ENCODE measurements around the gene MRPL58.
"Not testable (repeated sequence)": the region's sequence is repeated elsewhere in the genome, so short reads cannot be mapped to it uniquely, and the experiment has no call there.

MRPL58 gene

DNA sequence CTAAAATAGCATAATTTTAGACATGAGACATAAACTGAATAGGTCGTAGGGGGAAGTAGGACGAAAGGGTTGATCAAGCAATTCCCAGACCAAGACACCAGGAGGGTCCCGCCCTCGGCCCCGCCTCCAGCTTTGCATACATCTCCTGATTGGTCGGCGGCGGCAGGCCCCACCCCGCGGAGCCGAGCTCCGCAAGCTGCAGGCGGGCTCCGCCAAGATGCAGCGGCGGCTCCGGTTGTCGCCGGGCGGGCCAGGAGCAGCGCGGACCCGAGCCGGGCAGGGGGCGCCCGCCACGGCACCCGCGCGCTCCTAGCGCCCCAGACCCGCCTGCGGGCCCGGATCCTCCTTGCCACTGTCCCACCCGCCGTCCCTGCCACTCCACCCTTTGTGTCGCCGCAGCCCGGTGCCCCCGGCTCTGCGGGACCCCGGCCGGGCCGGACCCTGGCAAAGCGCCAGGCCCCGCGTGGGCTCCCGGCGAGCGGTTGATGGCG lies 25.0 kb upstream of the MRPL58 start, which contains the start of gene CDR2L:
Gene CDR2L, plus strand, starts transcription at position 215 of the 491 bp plus-strand sequence. CDS start 412 bp downstream, outside the sequence.
- DNase-seq (ENCODE audit: low read depth) = peak; percentile 86

DNA sequence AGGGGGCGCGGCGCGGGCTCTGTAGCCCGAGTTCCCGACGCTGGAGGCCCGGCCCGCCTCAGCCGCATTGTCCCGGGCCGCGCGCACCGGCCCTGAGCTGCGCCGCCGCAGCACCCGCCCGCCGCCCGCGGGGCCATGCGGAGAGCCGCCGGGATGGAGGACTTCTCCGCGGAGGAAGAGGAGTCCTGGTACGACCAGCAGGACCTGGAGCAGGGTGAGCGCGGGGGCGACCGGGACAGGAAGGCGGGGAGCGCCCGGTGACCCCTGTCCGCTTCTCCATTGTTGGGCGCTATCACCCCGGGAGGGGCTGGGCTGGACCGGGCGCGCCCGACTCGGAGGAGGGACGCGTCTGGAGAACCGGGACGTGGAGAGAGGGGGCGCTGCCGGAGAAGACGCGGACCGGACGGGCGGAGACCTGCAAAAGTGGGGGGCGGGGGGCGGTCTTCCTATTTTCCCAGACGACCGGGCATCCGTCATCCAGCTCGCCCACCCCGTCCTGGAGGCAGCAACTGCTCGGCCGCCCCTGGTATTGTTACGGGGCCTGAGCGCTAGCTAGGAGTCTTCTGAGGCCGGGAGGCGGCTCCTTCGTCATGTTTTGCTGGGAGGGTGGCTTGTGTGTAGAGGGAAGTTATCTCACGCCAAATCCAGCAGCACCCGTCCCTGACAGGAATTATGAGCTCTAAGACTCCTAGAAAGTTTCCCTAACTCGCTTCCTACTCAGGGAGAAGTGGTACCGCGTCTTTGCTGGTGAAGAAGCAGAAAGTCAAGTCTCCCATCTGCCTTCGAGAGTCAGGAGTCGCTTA lies 24.4 kb upstream of the MRPL58 start:
- peak; percentile 59 for DNase-seq (ENCODE audit: low read depth)

DNA sequence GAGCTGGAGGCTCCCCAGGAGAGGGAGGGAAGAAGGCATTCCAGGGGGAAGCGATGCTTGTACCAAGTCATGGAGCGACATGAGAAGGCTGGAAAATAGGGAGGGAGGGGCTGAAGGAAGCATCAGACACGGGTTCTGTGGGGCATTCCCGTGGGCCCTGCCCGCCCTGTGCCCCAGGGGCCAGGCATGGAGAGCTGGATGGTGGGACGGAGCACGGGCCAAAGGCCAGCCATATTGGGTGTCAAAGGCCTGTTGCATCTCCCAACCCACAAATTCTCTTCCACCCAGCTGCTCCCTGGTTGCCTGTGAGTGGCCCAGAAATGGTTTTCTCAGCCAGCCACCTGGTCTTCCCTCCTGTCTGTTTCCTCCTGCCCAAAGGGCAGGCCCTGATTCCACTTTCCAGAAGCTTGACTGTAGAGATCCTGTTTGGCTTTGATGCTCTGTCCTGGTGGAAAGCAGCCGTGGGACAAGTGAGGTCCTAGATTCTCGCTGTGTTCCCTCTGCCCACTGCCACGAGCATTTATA lies 21.8 kb upstream of the MRPL58 start:
- no peak for DNase-seq (ENCODE audit: low read depth)

DNA sequence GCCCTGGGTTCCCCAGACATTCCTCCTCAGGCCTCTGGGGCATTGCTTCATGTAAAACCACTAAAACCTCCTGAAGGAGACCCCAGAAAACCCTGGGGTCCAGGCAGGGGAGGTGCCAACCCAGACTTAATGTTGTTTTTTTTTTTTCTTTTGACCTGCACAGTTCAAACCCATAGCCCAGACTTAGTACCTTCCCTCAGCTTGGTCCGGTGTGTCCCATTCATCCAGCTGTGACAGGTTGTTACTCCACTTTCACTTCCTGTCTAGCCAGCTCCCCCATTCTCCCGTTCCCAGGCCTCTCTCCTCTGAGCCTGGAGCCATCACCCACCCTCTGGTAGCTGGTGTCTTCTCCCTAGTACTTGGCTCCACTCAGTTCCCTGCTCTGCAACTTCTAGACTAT lies 20.2 kb upstream of the MRPL58 start:
- peak; percentile 68 for DNase-seq (ENCODE audit: low read depth)

DNA sequence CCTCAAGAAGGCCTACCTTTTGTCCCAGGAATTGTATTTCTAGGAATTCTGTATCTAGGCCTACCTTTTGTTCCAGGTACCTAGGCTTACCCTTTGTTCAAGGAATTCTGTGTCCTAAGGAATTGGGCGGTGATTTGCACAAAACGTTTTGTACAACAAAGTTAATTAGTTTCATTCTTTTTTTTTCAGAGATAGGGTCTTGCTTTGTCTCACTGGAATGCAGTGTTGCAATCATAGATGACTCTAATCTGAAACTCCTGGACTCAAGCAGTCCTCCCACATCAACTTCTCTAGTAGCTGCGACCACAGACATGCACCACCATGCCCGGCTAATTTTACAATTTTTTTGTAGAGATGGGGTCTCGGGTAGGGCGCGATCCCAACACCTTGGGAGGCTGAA lies 18.0 kb upstream of the MRPL58 start:
- peak; percentile 95 for DNase-seq (ENCODE audit: low read depth)

DNA sequence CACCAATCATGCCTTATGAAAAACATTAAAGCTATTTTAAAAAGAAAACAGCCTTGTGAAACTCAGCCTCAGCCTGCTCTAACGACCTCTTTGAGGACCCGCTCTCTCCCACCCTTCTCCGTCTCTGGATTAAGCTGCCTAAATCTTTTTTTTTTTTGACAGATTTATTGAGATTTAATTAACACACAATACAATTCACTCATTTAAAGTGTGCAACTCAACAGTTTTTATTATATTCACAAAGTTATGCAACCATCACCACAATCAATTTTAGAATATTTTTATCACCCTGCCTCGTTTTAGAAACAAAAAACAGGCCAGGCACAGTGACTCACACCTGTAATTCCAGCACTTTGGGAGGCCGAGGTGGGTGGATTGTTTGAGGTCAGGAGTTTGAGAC lies 16.6 kb upstream of the MRPL58 start:
- peak; percentile 44 for DNase-seq (ENCODE audit: low read depth)

DNA sequence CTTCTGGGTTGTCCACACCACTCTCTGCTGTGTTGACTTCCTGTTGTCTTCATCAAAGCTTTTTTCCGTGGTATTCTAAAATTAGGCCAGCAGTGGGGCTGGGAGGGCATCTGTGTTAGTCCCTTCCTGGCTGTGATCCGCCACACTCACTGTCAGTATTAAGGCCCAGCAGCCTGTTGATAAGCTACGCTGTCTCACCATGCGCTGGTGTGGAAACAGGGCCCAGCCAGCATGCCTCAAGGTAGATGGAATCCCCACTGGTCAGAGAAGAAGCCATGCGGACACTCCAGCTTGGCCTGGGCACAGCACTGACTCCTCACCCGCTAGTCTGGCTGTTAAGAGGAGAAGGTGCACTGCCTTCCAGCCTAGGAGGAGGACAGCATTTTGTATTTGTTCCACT lies 13.7 kb upstream of the MRPL58 start:
- DNase-seq (ENCODE audit: low read depth) = peak; percentile 57

DNA sequence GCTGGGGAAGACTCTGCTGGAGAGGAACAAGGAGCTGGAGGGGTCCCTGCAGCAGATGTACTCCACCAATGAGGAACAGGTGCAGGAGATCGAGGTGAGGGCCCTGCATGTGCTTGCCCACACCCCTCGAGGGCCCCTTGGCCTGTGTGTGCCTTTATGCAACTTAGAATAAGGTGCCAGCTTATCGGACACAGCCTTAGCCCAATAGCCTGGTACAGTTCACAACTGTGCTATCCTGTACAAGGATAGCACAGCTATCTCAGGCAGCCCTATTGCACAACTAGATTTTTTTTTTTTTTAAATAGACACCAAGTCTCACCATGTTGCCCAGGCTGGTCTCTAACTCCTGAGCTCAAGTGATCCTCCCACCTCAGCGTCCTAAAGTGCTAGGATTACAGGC lies 12.9 kb upstream of the MRPL58 start:
- peak; percentile 35 for DNase-seq (ENCODE audit: low read depth)

DNA sequence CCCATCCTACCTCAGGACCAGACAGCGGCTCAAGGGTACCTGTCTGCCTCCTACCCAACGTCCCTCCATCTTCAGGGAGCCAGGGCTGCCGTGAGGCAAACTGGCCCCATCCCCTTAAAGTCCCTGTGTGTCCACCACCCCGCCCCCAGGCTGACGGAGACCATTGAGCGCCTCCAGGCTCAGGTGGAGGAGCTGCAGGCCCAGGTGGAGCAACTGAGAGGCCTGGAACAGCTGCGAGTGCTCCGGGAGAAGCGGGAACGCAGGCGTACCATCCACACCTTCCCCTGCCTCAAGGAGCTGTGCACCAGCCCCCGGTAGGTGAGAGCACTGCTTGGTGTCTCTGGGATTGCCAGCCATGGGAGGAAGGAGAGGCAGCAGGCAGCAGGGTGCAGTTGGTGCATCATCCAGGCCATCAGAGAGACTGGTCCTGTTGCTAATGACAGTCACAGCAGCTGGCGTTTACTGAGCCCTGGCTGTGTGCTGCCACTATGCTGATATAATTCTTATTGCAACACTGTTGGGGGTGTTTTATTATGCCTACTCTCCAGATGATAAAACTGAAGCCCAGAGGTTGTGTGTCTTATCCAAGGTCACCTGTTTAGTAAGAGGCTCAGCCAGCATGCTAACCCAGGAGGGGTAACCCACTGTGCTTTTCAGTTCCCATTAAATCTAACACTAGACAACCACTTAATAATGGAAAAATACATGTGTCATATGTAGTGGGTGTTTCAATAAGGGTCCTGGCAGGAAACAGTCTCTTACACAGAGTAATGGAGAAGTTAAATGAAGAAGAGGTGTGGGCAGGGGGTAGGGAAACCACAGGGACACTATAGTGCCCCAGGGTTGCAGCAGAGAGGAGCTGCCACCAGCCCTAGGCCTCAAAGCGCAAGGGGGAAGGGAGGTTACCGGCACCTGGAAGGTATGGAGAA lies 10.3 kb upstream of the MRPL58 start:
- DNase-seq (ENCODE audit: low read depth) = no peak

DNA sequence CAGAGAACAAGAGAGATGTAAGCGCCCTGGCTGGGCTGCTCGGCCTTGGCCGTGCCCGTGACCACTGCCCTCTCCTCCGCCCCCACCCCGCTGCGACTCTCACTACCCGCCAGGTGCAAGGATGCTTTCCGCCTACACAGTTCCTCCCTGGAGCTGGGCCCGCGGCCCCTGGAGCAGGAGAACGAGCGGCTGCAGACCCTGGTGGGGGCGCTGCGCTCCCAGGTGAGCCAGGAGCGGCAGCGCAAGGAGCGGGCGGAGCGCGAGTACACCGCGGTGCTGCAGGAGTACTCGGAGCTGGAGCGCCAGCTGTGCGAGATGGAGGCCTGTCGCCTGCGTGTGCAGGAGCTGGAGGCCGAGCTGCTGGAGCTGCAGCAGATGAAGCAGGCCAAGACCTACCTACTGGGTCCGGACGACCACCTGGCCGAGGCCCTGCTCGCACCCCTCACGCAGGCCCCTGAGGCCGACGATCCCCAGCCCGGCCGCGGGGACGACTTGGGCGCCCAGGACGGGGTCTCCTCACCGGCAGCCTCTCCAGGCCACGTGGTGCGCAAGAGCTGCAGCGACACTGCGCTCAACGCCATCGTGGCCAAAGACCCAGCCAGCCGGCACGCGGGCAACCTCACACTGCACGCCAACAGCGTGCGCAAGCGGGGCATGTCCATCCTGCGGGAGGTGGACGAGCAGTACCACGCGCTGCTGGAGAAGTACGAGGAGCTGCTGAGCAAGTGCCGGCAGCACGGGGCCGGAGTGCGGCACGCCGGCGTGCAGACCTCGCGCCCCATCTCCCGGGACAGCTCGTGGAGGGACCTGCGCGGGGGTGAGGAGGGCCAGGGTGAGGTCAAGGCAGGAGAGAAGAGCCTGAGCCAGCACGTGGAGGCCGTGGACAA lies 9.2 kb upstream of the MRPL58 start:
- DNase-seq (ENCODE audit: low read depth) = no peak

DNA sequence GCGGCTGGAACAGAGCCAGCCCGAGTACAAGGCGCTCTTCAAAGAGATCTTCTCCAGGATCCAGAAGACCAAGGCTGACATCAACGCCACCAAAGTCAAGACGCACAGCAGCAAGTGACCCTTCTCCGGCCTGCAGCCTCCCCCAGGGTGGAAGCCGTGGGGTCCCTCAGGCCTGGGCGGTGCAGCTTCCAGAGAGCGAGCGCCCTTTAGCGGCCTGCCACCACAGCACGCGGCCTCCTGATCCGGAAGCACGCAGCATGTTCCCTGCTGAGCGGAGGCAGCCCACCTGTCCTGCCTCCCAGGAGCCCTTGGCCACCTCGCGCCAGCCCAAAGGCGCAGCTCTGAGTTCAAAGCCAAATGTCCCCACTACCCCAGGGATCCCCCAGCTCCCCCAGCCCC lies 8.5 kb upstream of the MRPL58 start:
- DNase-seq (ENCODE audit: low read depth) = no peak

DNA sequence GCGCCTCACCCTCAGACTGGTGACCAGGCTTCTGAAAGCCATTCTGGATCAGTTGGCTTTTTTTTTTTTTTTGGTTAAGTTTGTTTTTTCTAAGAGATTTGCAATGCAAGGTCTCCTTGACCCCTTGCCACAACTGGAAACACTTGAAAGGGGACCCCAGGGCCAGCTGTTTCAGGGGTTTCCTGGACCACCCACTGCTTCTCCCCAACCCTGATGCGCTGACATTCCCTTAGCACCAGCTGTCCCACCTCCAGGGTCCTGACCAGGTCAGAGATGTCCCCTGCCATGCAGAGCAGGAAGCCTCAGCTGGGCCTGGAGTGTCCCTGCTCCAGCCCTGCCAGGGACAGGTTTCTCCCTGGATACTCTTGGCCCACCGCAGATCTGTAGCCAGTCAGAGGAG lies 8.1 kb upstream of the MRPL58 start:
- no peak for DNase-seq (ENCODE audit: low read depth)

DNA sequence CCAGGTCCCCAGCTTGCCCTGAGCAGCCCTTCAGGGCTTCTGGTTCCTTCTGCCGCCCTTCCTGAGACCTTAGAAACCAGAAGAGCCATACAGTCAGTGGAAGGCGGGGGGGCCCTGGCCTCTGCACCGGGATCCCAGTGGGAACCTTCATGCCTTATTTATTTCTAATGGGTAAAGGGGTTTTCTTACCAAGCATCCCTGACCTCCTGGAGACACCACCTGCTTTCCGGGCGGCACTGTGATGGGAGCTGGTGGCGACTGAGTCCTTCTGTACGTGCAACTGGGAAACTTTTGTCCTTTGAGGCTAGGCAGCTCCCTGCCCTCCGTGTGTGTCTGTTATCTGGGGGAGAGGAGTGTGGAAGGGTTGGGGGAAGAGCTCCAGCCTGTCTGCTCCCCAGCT lies 7.2 kb upstream of the MRPL58 start:
- DNase-seq (ENCODE audit: low read depth) = no peak

DNA sequence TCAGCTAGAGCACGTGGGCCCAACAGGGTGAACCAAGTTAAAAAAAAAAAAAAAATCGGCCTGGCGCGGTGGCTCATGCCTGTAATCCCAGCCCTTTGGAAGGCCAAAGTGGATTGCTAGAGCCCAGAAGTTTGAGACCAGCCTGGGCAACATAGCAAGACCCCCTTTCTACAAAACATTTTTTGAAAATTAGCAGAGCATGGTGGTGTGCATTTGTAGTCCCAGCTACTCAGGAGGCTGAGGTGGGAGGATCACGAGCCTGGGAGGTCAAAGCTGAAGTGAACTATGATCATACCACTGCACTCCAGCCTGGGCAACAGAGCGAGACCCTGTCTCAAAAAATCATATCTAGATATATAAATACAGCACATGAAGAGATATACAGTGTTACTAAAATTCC lies 6.4 kb upstream of the MRPL58 start:
- DNase-seq (ENCODE audit: low read depth) = not testable (repeated sequence)

DNA sequence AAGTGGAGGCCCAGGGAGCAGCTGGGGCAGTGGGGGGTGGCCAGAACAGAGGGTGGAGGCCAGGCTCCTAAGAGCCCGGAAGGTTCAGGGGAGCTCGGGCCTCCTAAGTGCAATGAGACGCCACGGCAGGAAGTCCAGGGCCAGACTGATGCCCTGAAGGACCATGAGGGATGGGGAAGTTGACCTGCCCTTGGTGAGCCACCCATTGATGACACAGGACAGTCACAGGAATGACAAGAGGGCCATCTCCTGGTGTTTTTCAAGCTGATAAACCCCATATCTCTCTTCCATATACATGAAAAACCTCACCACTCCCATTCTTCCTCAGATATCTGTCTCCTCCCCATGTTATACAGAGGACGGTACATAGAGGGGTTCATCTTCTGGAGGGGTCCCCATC lies 5.8 kb upstream of the MRPL58 start:
- no peak for DNase-seq (ENCODE audit: low read depth)

DNA sequence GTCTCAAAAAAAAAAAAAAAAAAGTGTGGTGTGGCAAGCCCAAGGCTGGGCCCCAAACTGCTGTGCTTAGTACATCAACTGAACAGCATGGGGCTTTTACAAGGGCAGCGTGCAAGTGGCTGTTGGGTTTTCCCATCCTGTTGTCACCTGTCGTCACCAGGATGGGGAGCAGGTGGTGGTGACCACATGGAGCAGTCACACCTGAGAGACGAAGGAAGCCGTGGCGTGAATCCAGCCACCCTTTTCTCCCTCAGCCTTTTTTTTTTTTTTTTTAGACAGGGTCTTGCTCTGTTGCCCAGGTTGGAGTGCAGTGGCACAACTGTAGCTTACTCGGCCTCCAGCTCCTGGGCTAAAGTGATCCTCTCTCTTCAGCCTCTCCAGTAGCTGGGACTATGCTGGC lies 4.1 kb upstream of the MRPL58 start:
- no peak for DNase-seq (ENCODE audit: low read depth)

DNA sequence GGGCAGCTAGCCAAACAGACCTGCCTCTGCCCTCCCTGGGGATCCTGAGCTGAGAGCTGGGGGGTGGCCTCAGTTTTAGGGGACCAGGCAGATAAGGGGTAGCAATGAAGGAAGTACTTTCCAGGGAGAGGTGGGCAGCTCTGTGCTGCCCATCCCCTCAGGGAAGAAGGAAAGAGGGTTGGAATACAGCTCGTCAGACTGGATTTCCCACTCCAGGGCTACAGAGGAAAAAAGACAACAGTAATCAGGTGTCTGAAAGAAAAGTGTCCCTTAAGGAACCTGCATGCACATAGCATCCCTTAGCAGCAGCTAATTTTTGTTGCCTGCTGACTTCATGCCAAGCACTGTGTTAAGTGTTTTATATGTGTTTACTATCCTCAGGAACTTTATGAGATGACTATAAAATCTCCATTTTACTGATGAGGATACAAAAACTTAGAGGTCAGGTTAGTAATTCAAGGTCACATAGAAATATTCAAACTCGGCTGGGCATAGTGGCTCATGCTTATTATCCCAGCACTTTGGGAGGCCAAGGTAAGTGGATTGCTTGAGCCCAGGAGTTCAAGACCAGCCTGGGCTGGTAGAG lies 3.2 kb upstream of the MRPL58 start:
- DNase-seq (ENCODE audit: low read depth) = no peak

DNA sequence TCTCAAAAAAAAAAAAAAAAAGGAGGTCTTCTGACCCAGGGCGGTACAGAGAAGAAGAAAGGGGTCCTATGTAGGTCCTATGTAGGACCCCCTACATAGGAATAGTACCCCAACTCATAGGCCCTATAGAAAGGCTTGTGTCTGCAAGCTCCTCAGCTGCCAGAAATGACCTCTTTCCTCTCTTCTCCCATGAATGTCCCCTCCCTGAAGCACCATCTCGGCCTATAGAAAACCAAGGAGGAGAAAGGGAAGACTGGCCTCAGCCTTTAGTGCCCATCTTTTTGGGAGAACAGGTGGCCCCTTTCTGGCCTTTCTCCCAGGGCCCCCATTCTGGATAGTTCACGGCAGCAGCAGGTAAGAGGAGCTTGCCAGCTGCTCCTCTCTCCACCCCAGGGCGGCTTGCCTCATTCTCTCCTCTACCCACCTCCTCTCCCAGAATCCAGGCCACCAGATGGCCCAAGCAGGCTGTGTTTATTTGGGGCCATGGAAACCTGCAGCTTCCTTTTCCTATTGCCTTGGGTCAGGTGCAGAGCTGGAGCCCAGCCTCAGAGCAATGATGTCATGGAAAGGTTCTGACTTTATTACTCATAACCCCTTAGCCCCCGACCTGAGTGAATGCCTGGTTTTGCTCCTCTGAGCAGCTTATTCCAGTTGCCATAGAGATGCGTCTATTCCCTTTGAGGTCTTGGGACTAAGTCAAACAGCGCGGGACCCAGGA lies 1.6 kb upstream of the MRPL58 start:
- DNase-seq (ENCODE audit: low read depth) = peak; percentile 73

DNA sequence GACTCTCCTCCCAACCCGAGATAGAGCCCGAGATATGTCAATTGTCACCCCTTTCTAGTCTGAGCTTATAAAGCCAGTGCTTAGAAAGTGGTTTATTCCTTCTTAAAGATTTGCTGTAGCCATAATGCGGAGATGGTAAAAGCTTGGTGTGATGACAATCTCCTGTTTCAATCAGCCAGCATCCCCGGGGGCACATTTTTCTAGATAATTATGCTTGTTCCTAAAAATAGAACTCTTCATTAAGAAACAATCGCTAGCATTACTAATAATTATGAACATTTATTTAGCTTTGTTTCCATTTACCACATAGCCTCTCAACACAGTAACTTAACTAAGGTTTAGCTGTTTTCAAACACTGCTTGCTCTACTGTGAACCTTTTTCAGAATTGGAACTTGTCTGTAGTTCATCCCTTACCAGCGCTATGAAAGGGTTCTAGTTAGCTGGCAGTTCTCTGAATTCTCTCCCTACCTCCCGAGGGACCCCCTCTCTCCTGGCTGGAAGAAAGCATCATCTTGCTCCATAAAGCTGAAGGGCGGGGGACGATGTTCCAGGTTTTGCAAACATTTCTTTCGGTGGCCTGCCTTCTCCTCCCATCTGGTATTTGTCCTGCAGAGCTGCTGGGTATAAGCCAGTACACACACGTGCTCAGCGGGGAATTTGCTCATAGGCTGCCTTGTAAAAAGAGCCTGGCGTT lies 922 bp upstream of the MRPL58 start:
- DNase-seq (ENCODE audit: low read depth) = peak; percentile 83

DNA sequence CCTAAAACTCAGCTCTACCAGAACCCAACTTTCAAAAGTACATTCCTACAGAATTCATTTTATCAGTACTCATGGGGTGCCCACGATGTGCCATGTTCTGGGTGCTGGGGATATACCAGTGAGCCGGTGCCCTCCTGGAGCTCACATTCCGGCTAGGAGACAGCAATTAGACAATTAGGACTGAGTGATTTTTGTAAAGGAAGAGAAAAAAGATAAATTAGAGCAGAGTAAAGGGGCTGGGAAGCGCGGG lies 449 bp upstream of the MRPL58 start:
- DNase-seq (ENCODE audit: low read depth) = no peak
